H9 (cell line): ENCODE results near the gene P3R3URF. TPM values are rescaled to one million over a fixed set of nuclear protein-coding genes. Genes with fewer than 3 reads are reported as not detected.

ENCODE experiments used
- DNase-seq: peaks from one replicate; pipeline ENCODE4 v3.0.0-alpha.2; 2017
- H2AFZ ChIP-seq: one replicate; pipeline ENCODE4 v1.6.1; 2013; ENCODE audit warnings: mild to moderate bottlenecking, low read length, control low read depth, moderate library complexity
- H2AK5ac ChIP-seq: 2 replicates; pipeline ENCODE4 v1.6.1; 2013; ENCODE audit warnings: low read length, control low read depth, mixed read lengths; ENCODE audit not compliant: insufficient read length
- H2BK120ac ChIP-seq: one replicate; pipeline ENCODE4 v1.6.1; 2013; ENCODE audit warnings: low read depth, mild to moderate bottlenecking, low read length, control low read depth, inconsistent platforms; ENCODE audit not compliant: poor library complexity, severe bottlenecking
- H2BK12ac ChIP-seq: 2 replicates; pipeline ENCODE4 v1.6.1; 2013; ENCODE audit warnings: low read length, control low read depth, mixed read lengths, low read depth; ENCODE audit not compliant: insufficient read length
- H2BK15ac ChIP-seq: 2 replicates; pipeline ENCODE4 v1.6.1; 2013; ENCODE audit warnings: low read depth, low read length, control low read depth
- H2BK20ac ChIP-seq: one replicate; pipeline ENCODE4 v1.6.1; 2013; ENCODE audit warnings: low read depth, mild to moderate bottlenecking, low read length, control low read depth, inconsistent platforms; ENCODE audit not compliant: poor library complexity, severe bottlenecking
- H2BK5ac ChIP-seq: 2 replicates; pipeline ENCODE4 v1.6.1; 2013; ENCODE audit warnings: low read length, control low read depth, mixed read lengths; ENCODE audit not compliant: insufficient read length
- H3K14ac ChIP-seq: 2 replicates; pipeline ENCODE4 v1.6.1; 2013; ENCODE audit warnings: low read length, control low read depth; ENCODE audit not compliant: insufficient read depth
- H3K18ac ChIP-seq: 2 replicates; pipeline ENCODE4 v1.6.1; 2013; ENCODE audit warnings: low read depth, mild to moderate bottlenecking, mixed read lengths, low read length, control low read depth; ENCODE audit not compliant: insufficient read length
- H3K23ac ChIP-seq: 2 replicates; pipeline ENCODE4 v1.6.1; 2013; ENCODE audit warnings: low read length, control low read depth, mixed read lengths, low read depth; ENCODE audit not compliant: insufficient read length
- H3K23me2 ChIP-seq: 2 replicates; pipeline ENCODE4 v1.6.1; 2013; ENCODE audit warnings: low read depth, mild to moderate bottlenecking, mixed read lengths, low read length, control low read depth; ENCODE audit not compliant: insufficient read length, poor library complexity, severe bottlenecking
- H3K27ac ChIP-seq: 2 replicates; pipeline ENCODE4 v1.5.1; 2013; ENCODE audit warnings: low read length, control low read depth, mixed read lengths, low read depth; ENCODE audit not compliant: insufficient read length
- H3K27me3 ChIP-seq: 2 replicates; pipeline ENCODE4 v1.6.1; 2013; ENCODE audit warnings: low read length, control low read depth, inconsistent platforms; ENCODE audit not compliant: insufficient read depth
- H3K4ac ChIP-seq: 2 replicates; pipeline ENCODE4 v1.6.1; 2013; ENCODE audit warnings: low read depth, mild to moderate bottlenecking, control low read depth, inconsistent platforms, low read length, moderate library complexity
- H3K4me1 ChIP-seq: 2 replicates; pipeline ENCODE4 v1.6.1; 2013; ENCODE audit warnings: low read length, control low read depth, inconsistent platforms; ENCODE audit not compliant: insufficient read depth
- H3K4me2 ChIP-seq: 2 replicates; pipeline ENCODE4 v1.6.1; 2013; ENCODE audit warnings: low read length, control low read depth, mixed read lengths; ENCODE audit not compliant: insufficient read length, insufficient read depth
- H3K56ac ChIP-seq: 2 replicates; pipeline ENCODE4 v1.6.1; 2013; ENCODE audit warnings: low read depth, mild to moderate bottlenecking, mixed read lengths, low read length, control low read depth; ENCODE audit not compliant: insufficient read length
- H3K79me1 ChIP-seq: 2 replicates; pipeline ENCODE4 v1.6.1; 2013; ENCODE audit warnings: low read depth, mild to moderate bottlenecking, moderate library complexity, low read length, control low read depth, inconsistent platforms; ENCODE audit not compliant: insufficient read depth, poor library complexity, severe bottlenecking
- H3K79me2 ChIP-seq: 2 replicates; pipeline ENCODE4 v1.6.1; 2013; ENCODE audit warnings: low read length, control low read depth, inconsistent platforms; ENCODE audit not compliant: insufficient read depth
- H3K9ac ChIP-seq: 2 replicates; pipeline ENCODE4 v1.6.1; 2013; ENCODE audit warnings: low read length, control low read depth, mixed read lengths; ENCODE audit not compliant: insufficient read length; ENCODE audit errors: extremely low read depth
- H3K9me3 ChIP-seq: one replicate; pipeline ENCODE4 v1.6.1; 2013; ENCODE audit warnings: low read depth, low read length, inconsistent platforms; ENCODE audit not compliant: control insufficient read depth
- H3T11ph ChIP-seq: one replicate; pipeline ENCODE4 v1.6.1; 2013; ENCODE audit warnings: mild to moderate bottlenecking, low read length, control low read depth, inconsistent platforms
- H4K20me1 ChIP-seq: one replicate; pipeline ENCODE4 v1.6.1; 2013; ENCODE audit not compliant: control insufficient read depth, insufficient read length, insufficient read depth
- H4K5ac ChIP-seq: 2 replicates; pipeline ENCODE4 v1.6.1; 2013; ENCODE audit warnings: low read depth, mild to moderate bottlenecking, mixed read lengths, low read length, control low read depth; ENCODE audit not compliant: insufficient read length
- H4K8ac ChIP-seq: replicated peaks from 2 replicates; pipeline ENCODE4 v1.6.1; 2013; ENCODE audit warnings: low read length, control low read depth, mixed read lengths, low read depth; ENCODE audit not compliant: insufficient read length
- H4K91ac ChIP-seq: 2 replicates; pipeline ENCODE4 v1.6.1; 2013; ENCODE audit warnings: low read depth, mild to moderate bottlenecking, moderate library complexity, mixed read lengths, low read length, control low read depth; ENCODE audit not compliant: insufficient read length
- H3K27ac Mint-ChIP-seq, 3 experiments: 2 replicates in 2 of 3; 3 replicates in 1 of 3; pipeline ENCODE4 v1.8.0; 2020 to 2021; ENCODE audit warnings: mixed read lengths in 3 of 3, mild to moderate bottlenecking in 1 of 3, moderate library complexity in 1 of 3
- H3K27me3 Mint-ChIP-seq: 2 replicates; pipeline ENCODE4 v1.8.0; 2021; ENCODE audit warnings: low read depth, mild to moderate bottlenecking, moderate library complexity, mixed read lengths
- H3K36me3 Mint-ChIP-seq, 3 experiments: 2 replicates in 2 of 3; 3 replicates in 1 of 3; pipeline ENCODE4 v1.8.0; 2020 to 2021; ENCODE audit warnings: low read depth in 3 of 3, mixed read lengths in 3 of 3; ENCODE audit not compliant: insufficient read depth in 1 of 3
- H3K4me1 Mint-ChIP-seq, 2 experiments: 2 replicates each; pipeline ENCODE4 v1.8.0; 2020; ENCODE audit warnings: mixed read lengths in 2 of 2
- H3K4me3 Mint-ChIP-seq, 2 experiments: 2 replicates in 1 of 2; 3 replicates in 1 of 2; pipeline ENCODE4 v1.8.0; 2020 to 2021; ENCODE audit warnings: mild to moderate bottlenecking in 2 of 2, mixed read lengths in 2 of 2, moderate library complexity in 1 of 2
- H3K9me3 Mint-ChIP-seq, 2 experiments: 2 replicates in 1 of 2; 3 replicates in 1 of 2; pipeline ENCODE4 v1.8.0; 2020; ENCODE audit warnings: mild to moderate bottlenecking in 2 of 2, mixed read lengths in 2 of 2, moderate library complexity in 1 of 2
- WGBS: extraction: QIAGEN DNeasy Blood & Tissue Kit; methylation state at CpG from one replicate; pipeline ENCODE4 v1.1.7; 2013; ENCODE audit warnings: missing lambda C conversion rate, low lambda C conversion rate, mixed read lengths; ENCODE audit not compliant: insufficient read length; ENCODE audit errors: extremely low coverage; 5-methylcytosine and 5-hydroxymethylcytosine counted together
- total RNA-seq: library from RNA; stranded (reverse); gene quantifications from 2 replicates; pipeline ENCODE4 v1.2.1, GENCODE V29; 2021
- TF ChIP-seq, protein P1 (sequence below): fragments of 200-600 bp; sonication (generic); conservative IDR thresholded peaks from 3 replicates; pipeline ENCODE4 v1.8.0; 2021; ENCODE audit warnings: antibody characterized with exemption, mild to moderate bottlenecking

P3R3URF gene
- total RNA-seq, 1 experiment from 2014 or later = not detected

- no peak overlapping the region for H3K4ac ChIP-seq
- no peak overlapping the region for H2BK5ac ChIP-seq
- Mint-ChIP-seq H3K27me3 (peaks cover 2% of the 10 kb centered on the region), H3K36me3 (peaks cover 0 to 2% (median 2%) of the 10 kb centered on the region in 3 experiments; a peak in 3 of 7 replicates), H3K4me3 (peak overlapping the region in 1 of 2 experiments; percentile 46; a peak in 2 of 5 replicates), H3K4me1 (peaks cover 18 to 25% of the 10 kb centered on the region in 2 experiments), H3K27ac (no peak overlapping the region), H3K9me3 (no peaks in the 10 kb centered on the region)
- no peak overlapping the region for H4K5ac ChIP-seq
- peaks cover 15% of the 10 kb centered on the region for H3K23me2 ChIP-seq
- H3K79me2 ChIP-seq = no peaks in the 10 kb centered on the region
- H3K14ac ChIP-seq = no peak overlapping the region
- H3K27ac ChIP-seq = no peak overlapping the region
- no peak overlapping the region for H2BK12ac ChIP-seq
- H4K20me1 ChIP-seq = no peaks in the 10 kb centered on the region
- no peak overlapping the region for H2AK5ac ChIP-seq
- H3K23ac ChIP-seq = no peak overlapping the region
- no peaks in the 10 kb centered on the region for H3K79me1 ChIP-seq
- no peaks in the 10 kb centered on the region for H3K27me3 ChIP-seq
- H3K9ac ChIP-seq = no peak overlapping the region
- no peak for DNase-seq
- TF ChIP-seq, protein P1, sequence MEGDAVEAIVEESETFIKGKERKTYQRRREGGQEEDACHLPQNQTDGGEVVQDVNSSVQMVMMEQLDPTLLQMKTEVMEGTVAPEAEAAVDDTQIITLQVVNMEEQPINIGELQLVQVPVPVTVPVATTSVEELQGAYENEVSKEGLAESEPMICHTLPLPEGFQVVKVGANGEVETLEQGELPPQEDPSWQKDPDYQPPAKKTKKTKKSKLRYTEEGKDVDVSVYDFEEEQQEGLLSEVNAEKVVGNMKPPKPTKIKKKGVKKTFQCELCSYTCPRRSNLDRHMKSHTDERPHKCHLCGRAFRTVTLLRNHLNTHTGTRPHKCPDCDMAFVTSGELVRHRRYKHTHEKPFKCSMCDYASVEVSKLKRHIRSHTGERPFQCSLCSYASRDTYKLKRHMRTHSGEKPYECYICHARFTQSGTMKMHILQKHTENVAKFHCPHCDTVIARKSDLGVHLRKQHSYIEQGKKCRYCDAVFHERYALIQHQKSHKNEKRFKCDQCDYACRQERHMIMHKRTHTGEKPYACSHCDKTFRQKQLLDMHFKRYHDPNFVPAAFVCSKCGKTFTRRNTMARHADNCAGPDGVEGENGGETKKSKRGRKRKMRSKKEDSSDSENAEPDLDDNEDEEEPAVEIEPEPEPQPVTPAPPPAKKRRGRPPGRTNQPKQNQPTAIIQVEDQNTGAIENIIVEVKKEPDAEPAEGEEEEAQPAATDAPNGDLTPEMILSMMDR = no peak
- no peak overlapping the region for H2BK120ac ChIP-seq
- no peak overlapping the region for H3K56ac ChIP-seq
- H4K8ac ChIP-seq = no peak overlapping the region
- no peaks in the 10 kb centered on the region for H3K9me3 ChIP-seq
- H3K18ac ChIP-seq = no peak overlapping the region
- no peak overlapping the region for H3K4me2 ChIP-seq
- no peak overlapping the region for H2AFZ ChIP-seq
- H4K91ac ChIP-seq = no peak overlapping the region
- no peaks in the 10 kb centered on the region for H3K4me1 ChIP-seq
- WGBS = no CpG with 5 or more reads among the region's 3 CpGs
- no peak overlapping the region for H3T11ph ChIP-seq
- H2BK15ac ChIP-seq = no peak overlapping the region
- H2BK20ac ChIP-seq = no peak overlapping the region
These were observed 28.9 kb upstream of the P3R3URF start for GRCh38 chr1:46205141-46205540.
